DND-41 (cell line): ENCODE data around the gene BRD3.

Experiments
- EZH2 ChIP-seq: IDR thresholded peaks from 3 replicates; pipeline ENCODE4 v1.6.1; 2012; ENCODE audit warnings: borderline replicate concordance, low read depth, mild to moderate bottlenecking, moderate library complexity, low read length, inconsistent platforms; ENCODE audit not compliant: severe bottlenecking
- TF ChIP-seq, protein P1 (sequence below): IDR thresholded peaks from 2 replicates; pipeline ENCODE4 v1.5.1; 2012; ENCODE audit warnings: borderline replicate concordance, low read length, moderate library complexity, mild to moderate bottlenecking; ENCODE audit not compliant: poor library complexity, severe bottlenecking; ENCODE audit errors: extremely low read depth

- no peak for TF ChIP-seq EZH2
- TF ChIP-seq, protein P1, sequence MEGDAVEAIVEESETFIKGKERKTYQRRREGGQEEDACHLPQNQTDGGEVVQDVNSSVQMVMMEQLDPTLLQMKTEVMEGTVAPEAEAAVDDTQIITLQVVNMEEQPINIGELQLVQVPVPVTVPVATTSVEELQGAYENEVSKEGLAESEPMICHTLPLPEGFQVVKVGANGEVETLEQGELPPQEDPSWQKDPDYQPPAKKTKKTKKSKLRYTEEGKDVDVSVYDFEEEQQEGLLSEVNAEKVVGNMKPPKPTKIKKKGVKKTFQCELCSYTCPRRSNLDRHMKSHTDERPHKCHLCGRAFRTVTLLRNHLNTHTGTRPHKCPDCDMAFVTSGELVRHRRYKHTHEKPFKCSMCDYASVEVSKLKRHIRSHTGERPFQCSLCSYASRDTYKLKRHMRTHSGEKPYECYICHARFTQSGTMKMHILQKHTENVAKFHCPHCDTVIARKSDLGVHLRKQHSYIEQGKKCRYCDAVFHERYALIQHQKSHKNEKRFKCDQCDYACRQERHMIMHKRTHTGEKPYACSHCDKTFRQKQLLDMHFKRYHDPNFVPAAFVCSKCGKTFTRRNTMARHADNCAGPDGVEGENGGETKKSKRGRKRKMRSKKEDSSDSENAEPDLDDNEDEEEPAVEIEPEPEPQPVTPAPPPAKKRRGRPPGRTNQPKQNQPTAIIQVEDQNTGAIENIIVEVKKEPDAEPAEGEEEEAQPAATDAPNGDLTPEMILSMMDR: no peak
These were observed 20.4 kb upstream of the BRD3 start for GRCh38 chr9:134088063-134088725.
